Kidney (tissue), 14 donors: ENCODE results near the gene NINL. TPM values are rescaled to one million over a fixed set of nuclear protein-coding genes. Genes with fewer than 3 reads are reported as not detected.

Experiments
- DNase-seq, 5 donors: peaks; one replicate each; pipeline ENCODE4 v3.0.0-alpha.2; 2013 to 2020
- FAIRE-seq: peaks from 2 replicates; lab custom pipeline; 2012; peaks lifted over from hg19 to GRCh38; lab: Jason Lieb, UNC
- H3K27ac ChIP-seq, 2 donors: one replicate each; pipeline ENCODE4 v1.7.0; 2013; ENCODE audit warnings: low read depth in 2 of 2, low read length in 2 of 2, inconsistent platforms in 1 of 2
- H3K27me3 ChIP-seq: one replicate; pipeline ENCODE4 v1.7.1; 2013; ENCODE audit warnings: low read length, inconsistent platforms; ENCODE audit not compliant: control insufficient read depth, insufficient read depth
- H3K36me3 ChIP-seq, 3 donors: one replicate each; pipeline versions ENCODE4 v1.7.0 to v1.7.1; 2013; ENCODE audit warnings: low read length in 3 of 3, control low read depth in 1 of 3, inconsistent platforms in 1 of 3; ENCODE audit not compliant: insufficient read depth in 3 of 3, control insufficient read depth in 2 of 3
- H3K4me1 ChIP-seq, 3 donors: one replicate each; pipeline versions ENCODE4 v1.7.0 to v1.7.1; 2013; ENCODE audit warnings: low read length in 3 of 3, inconsistent platforms in 1 of 3, low read depth in 1 of 3; ENCODE audit not compliant: control insufficient read depth in 2 of 3, insufficient read depth in 2 of 3
- H3K4me3 ChIP-seq, 3 donors: one replicate each; pipeline versions ENCODE4 v1.7.0 to v1.8.1; 2013; ENCODE audit warnings: low read length in 3 of 3, control low read depth in 1 of 3, inconsistent platforms in 1 of 3
- H3K9ac ChIP-seq, 3 donors: one replicate each; pipeline versions ENCODE4 v1.7.0 to v1.7.1; 2013; ENCODE audit warnings: low read length in 3 of 3, control low read depth in 1 of 3, inconsistent platforms in 1 of 3
- H3K9me3 ChIP-seq, 3 donors: one replicate each; pipeline versions ENCODE4 v1.7.0 to v1.7.1; 2013; ENCODE audit warnings: low read length in 3 of 3, control low read depth in 1 of 3, inconsistent platforms in 1 of 3; ENCODE audit not compliant: control insufficient read depth in 2 of 3, insufficient read depth in 1 of 3
- intact Hi-C: fragments of 100-400 bp; cut with DNase I; formaldehyde crosslinking; loops from one replicate; pipeline ENCODE4 v1.11.1; 2022
- polyA plus RNA-seq: library from polyadenylated mRNA; stranded (reverse); fragments of 350-450 nt; fragmentation: Illumina TruSeq; extraction: RNeasy Lipid Tissue Mini Kit (QIAGEN cat#74804); gene quantifications from one replicate; pipeline ENCODE4 v1.2.3, GENCODE V29; 2014; ENCODE audit warnings: low read depth, low replicate concordance; ENCODE audit not compliant: insufficient read depth
- total RNA-seq: library from RNA; stranded (reverse); fragmentation: NEBNext Ultra II Directional; extraction: Animal tissue kit (Norgen Biotek cat#: 25700); gene quantifications from one replicate; pipeline ENCODE4 v1.2.1, GENCODE V29; 2021
- TF ChIP-seq, protein P1 (sequence below): IDR thresholded peaks from 3 replicates; pipeline ENCODE4 v1.5.1; 2012; ENCODE audit warnings: mild to moderate bottlenecking, moderate library complexity, borderline replicate concordance; ENCODE audit not compliant: insufficient read depth; ENCODE audit errors: extremely low read depth
- donor health status: control.
- donor health status: control.
- donor health status: control.
- donor health status: control.
- donor health status: control.
- donor health status: DM: yes; HTN: yes; CAD: no.
- donor health status: Normal renal cell carcinoma (clear cell type).

The NINL gene
- total and polyA plus RNA-seq, 2 donors from 2014 or later: 23.4 to 25.2 TPM

DNA sequence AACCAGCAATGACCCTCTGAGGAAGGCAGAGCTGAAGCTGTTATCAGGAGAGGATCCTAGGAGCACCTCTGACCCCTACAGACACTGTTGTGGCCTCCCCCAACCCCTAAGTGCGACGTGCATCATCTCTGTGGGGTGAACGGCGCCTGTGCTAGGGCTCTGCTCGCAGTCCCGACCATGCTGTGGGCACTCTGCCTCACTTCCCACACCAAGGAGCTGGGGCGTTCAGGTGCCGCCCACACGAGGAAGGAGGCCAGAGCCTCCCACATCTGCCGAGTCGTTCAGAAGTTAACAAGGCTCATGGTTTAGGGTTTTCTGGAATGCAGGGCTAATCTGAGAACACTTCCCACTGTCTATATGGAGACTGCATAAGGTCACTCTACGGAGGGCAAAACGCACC is 115.8 kb downstream of the NINL start:
- intact Hi-C loops: no loop called here
- TF ChIP-seq, protein P1, sequence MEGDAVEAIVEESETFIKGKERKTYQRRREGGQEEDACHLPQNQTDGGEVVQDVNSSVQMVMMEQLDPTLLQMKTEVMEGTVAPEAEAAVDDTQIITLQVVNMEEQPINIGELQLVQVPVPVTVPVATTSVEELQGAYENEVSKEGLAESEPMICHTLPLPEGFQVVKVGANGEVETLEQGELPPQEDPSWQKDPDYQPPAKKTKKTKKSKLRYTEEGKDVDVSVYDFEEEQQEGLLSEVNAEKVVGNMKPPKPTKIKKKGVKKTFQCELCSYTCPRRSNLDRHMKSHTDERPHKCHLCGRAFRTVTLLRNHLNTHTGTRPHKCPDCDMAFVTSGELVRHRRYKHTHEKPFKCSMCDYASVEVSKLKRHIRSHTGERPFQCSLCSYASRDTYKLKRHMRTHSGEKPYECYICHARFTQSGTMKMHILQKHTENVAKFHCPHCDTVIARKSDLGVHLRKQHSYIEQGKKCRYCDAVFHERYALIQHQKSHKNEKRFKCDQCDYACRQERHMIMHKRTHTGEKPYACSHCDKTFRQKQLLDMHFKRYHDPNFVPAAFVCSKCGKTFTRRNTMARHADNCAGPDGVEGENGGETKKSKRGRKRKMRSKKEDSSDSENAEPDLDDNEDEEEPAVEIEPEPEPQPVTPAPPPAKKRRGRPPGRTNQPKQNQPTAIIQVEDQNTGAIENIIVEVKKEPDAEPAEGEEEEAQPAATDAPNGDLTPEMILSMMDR: no peak

DNA sequence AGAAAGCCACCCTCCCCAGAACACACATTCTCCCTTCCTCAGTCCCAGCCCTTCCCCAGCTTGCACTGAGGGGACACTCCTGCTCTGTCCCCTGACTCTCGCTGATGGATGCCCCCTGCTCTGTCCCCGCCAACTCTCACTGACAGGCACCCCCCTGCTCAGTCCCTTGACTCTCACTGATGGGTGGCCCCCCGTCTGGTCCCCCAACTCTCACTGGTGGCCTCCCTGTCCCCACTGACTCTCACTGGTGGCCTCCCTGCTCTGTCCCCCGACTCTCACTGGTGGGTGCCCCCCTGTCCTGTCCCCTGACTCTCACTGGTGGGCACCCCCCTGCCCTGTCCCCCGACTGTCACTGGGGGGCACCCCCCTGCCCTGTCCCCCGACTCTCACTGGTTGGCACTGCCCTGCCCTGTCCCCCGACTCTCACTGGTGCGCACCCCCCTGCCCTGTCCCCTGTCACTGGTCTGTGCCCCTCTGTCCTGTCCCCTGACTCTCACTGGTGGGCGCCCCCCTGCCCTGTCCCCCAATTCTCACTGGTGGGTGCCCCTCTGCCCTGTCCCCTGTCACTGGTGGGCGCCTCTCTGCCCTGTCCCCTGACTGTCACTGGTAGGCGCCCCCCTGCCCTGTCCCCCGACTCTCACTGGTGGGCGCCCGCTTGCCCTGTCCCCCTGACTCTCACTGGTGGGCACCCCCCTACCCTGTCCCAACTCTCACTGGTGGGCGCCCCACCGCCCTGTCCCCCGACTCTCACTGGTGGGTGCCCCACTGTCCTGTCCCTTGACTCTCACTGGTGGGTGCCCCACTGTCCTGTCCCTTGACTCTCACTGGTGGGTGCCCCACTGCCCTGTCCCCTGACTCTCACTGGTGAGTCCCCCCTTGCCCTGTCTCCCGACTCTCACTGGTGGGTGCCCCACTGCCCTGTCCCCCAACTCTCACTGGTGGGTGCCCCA is 116.9 kb downstream of the NINL start:
- no peak for FAIRE-seq
- TF ChIP-seq, protein P1: no peak

More for the DNA sequence above, 115.8 kb downstream of the NINL start:
- Histone ChIP-seq H3K4me1 (no peaks in the 10 kb centered on the region), H3K27me3 (no peaks in the 10 kb centered on the region), H3K27ac (no peak overlapping the region), H3K4me3 (no peak overlapping the region), H3K36me3 (peaks cover 6 to 42% (median 23%) of the 10 kb centered on the region in 3 donors), H3K9ac (no peak overlapping the region), H3K9me3 (peaks cover 0 to 2% (median 0%) of the 10 kb centered on the region in 3 donors)
- DNase-seq (peak in 1 of 5 donors; percentile 59), FAIRE-seq (no peak)

DNA sequence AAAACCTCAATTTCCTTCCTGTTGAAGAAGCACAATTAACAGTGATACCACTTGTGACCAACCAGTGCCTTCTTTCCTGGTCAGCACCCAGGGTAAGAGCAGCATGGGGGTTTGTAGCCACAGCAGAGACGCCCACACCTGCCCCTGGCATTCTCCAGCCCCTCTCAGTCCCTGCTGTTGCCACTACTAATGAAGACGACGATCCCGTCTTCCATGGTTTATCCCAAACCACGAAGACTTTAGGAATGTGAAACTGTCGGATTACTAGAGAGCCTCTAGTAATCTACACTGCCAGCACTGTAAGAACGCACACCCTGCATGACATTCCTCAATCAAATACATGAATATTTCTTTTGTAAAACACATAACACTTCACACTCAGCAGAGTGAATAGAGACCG is 117.9 kb downstream of the NINL start:
- FAIRE-seq: no peak
- TF ChIP-seq, protein P1: no peak
- intact Hi-C loops: no loop called here

More for the DNA sequence above, 116.9 kb downstream of the NINL start:
- H3K27ac ChIP-seq: no peak overlapping the region
- DNase-seq: peak in 1 of 5 donors; percentile 48
- no peaks in the 10 kb centered on the region for H3K27me3 ChIP-seq
- no peak overlapping the region for H3K9ac ChIP-seq
- peaks cover 0 to 2% (median 0%) of the 10 kb centered on the region in 3 donors for H3K9me3 ChIP-seq
- intact Hi-C loops: no loop called here
- no peak overlapping the region for H3K4me3 ChIP-seq
- no peaks in the 10 kb centered on the region for H3K4me1 ChIP-seq
- peaks cover 6 to 44% (median 27%) of the 10 kb centered on the region in 3 donors for H3K36me3 ChIP-seq

More for the DNA sequence above, 117.9 kb downstream of the NINL start:
- DNase-seq: no peak
- Histone ChIP-seq H3K9ac (no peak overlapping the region), H3K27me3 (no peaks in the 10 kb centered on the region), H3K4me3 (no peak overlapping the region), H3K4me1 (no peaks in the 10 kb centered on the region), H3K9me3 (no peaks in the 10 kb centered on the region), H3K36me3 (peaks cover 4 to 45% (median 28%) of the 10 kb centered on the region in 3 donors), H3K27ac (no peak overlapping the region)
